GM19467 (cell line): ENCODE results near the gene C7orf25.

Experiments
- ATAC-seq: cut with Tn5 transposase; IDR thresholded peaks from one replicate; pipeline ENCODE4 v1.9.1; 2021; ENCODE audit warnings: mild to moderate bottlenecking, moderate library complexity; ENCODE audit not compliant: unreplicated experiment

Gene C7orf25

GRCh38 chr7:42880392-42880791, 31.5 kb downstream of the C7orf25 start:
- no peak for ATAC-seq

GRCh38 chr7:42878303-42878702, 33.6 kb downstream of the C7orf25 start:
- no peak for ATAC-seq

- no peak for ATAC-seq
These were observed 34.0 kb downstream of the C7orf25 start for GRCh38 chr7:42877862-42878261.

GRCh38 chr7:42876182-42877068, 35.4 kb downstream of the C7orf25 start:
- peak; percentile 64 for ATAC-seq

- ATAC-seq: peak; percentile 96
These were observed 42.5 kb downstream of the C7orf25 start for GRCh38 chr7:42869131-42870020.

- ATAC-seq: no peak
These were observed 43.4 kb downstream of the C7orf25 start for GRCh38 chr7:42868480-42868879.
